ENCODE results near the gene APBA2.

Gene APBA2

DNA sequence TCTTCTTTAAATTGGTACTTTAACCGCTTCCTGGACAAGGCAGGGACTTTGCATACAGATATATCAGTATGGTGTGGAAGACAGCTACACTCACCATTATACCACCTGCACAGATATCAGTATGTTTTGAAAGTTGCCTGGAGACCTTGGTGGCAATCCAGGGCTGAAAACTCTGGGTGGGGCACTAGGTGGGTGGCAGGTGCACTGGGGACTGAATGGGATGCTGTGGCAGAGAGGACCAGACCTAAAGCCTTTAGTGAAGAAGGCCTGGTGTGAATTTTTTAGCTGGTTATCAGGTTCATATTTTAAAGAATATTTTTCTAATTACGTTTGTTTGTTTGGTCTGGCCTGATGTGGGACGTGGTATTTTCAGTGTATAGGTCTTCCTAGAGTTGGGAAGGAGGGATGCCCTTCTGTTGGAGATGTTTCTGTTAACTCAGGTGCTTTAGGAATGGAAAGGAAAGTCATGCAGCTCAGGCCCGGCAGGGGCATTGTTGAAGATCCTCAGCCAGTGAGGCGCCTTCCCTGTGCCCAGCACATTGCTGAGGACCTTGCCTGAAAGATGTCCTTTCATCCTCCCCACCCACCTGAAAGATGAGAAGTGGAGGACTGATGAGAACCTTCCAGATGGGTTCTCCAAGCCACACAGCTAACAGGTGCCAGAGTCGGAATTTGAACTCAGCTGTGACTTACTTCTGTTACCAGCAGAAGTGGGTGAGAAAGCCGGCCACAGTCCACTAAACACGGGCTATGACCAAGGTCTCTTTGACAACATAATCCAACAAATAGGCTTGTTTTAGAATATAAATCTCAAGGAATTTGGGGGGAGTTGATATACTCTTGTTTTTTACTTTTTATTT, 77.3 kb downstream of the APBA2 start:
- Histone ChIP-seq H3K27ac (ENCODE audit: low read depth, low read length) (no peak overlapping the region), H3K27me3 (ENCODE audit: control insufficient read depth, insufficient read depth, low read length) (no peaks in the 10 kb centered on the region), H3K9ac (ENCODE audit: low read length) (no peak overlapping the region)

DNA sequence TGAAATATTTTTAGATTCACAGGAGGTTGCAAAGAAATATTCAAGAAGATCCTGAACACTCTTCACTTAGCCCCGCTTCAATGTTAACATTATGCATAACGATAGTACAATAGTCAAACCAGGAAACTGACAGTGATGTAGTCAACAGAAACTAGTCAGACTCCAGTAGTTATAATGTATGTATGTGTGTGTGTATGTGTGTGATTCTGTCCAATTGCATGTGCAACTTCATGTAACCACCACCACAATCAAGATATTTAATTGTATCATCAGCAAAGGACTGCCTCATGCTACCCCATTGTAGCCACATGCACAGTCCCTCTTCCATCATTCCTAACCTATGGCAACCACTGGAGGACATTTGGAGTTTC, 77.9 kb downstream of the APBA2 start:
- Histone ChIP-seq H3K9ac (ENCODE audit: low read length) (no peak overlapping the region), H3K9me3 (ENCODE audit: control insufficient read depth, insufficient read depth, low read depth, low read length) (no peaks in the 10 kb centered on the region), H3K4me3 (ENCODE audit: low read depth, low read length) (no peak overlapping the region)

More for the DNA sequence above, 77.3 kb downstream of the APBA2 start:
- Histone ChIP-seq H3K4me1 (ENCODE audit: control insufficient read depth, insufficient read depth, low read length) (no peaks in the 10 kb centered on the region), H3K4me3 (ENCODE audit: low read depth, low read length) (no peak overlapping the region), H3K9me3 (ENCODE audit: control insufficient read depth, insufficient read depth, low read depth, low read length) (no peaks in the 10 kb centered on the region), H3K36me3 (ENCODE audit: control insufficient read depth, insufficient read depth, low read length) (no peaks in the 10 kb centered on the region)

DNA sequence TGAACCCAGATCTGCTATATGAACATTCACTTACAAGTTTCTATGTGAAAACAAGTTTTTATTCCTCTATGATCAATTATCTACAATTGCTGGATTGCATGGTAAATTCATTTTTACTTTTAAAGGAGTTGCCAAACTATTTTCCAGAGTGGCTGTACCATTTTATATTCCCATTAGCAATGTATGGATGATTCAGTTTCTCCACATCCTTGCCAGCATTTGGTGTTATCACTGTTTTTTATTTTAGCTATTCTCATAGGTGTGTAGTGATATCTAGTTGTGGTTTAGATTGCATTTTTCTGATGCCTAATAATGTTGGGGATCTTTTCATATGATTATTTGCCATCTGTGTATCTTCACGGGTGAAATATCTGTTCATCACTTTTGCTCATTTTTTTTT, 78.3 kb downstream of the APBA2 start:
- no peaks in the 10 kb centered on the region for H3K27me3 ChIP-seq (ENCODE audit: control insufficient read depth, insufficient read depth, low read length)
- H3K4me1 ChIP-seq (ENCODE audit: control insufficient read depth, insufficient read depth, low read length) = no peaks in the 10 kb centered on the region
- H3K36me3 ChIP-seq (ENCODE audit: control insufficient read depth, insufficient read depth, low read length) = no peaks in the 10 kb centered on the region
- no peak overlapping the region for H3K4me3 ChIP-seq (ENCODE audit: low read depth, low read length)
- H3K27ac ChIP-seq (ENCODE audit: low read depth, low read length) = no peak overlapping the region
- H3K9ac ChIP-seq (ENCODE audit: low read length) = no peak overlapping the region
- no peaks in the 10 kb centered on the region for H3K9me3 ChIP-seq (ENCODE audit: control insufficient read depth, insufficient read depth, low read depth, low read length)

More for the DNA sequence above, 77.9 kb downstream of the APBA2 start:
- no peaks in the 10 kb centered on the region for H3K27me3 ChIP-seq (ENCODE audit: control insufficient read depth, insufficient read depth, low read length)
- H3K4me1 ChIP-seq (ENCODE audit: control insufficient read depth, insufficient read depth, low read length) = no peaks in the 10 kb centered on the region
- H3K36me3 ChIP-seq (ENCODE audit: control insufficient read depth, insufficient read depth, low read length) = no peaks in the 10 kb centered on the region
- H3K27ac ChIP-seq (ENCODE audit: low read depth, low read length) = no peak overlapping the region

DNA sequence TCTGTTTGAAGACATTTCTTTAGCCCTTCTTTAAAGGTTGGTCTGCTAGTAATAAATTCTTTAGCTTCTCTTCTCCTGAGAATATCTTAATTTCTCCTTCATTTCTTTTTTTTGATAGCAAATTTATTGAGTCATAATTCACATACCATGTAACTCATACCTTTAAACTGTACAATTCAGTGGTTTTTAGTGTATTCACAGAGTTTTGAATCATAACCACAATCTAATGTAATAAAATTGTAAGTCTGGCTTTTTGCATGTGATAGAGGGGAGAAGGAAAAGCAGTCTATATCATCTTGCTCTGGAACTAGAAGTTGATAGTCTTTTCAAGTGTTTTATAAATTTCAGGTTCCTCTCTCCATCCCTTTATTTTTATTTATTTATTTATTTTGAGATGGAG, 81.3 kb downstream of the APBA2 start:
- Histone ChIP-seq H3K36me3 (ENCODE audit: control insufficient read depth, insufficient read depth, low read length) (no peaks in the 10 kb centered on the region), H3K9me3 (ENCODE audit: control insufficient read depth, insufficient read depth, low read depth, low read length) (no peaks in the 10 kb centered on the region), H3K9ac (ENCODE audit: low read length) (no peak overlapping the region), H3K4me3 (ENCODE audit: low read depth, low read length) (no peak overlapping the region), H3K27ac (ENCODE audit: low read depth, low read length) (no peak overlapping the region), H3K27me3 (ENCODE audit: control insufficient read depth, insufficient read depth, low read length) (no peaks in the 10 kb centered on the region), H3K4me1 (ENCODE audit: control insufficient read depth, insufficient read depth, low read length) (no peaks in the 10 kb centered on the region)

DNA sequence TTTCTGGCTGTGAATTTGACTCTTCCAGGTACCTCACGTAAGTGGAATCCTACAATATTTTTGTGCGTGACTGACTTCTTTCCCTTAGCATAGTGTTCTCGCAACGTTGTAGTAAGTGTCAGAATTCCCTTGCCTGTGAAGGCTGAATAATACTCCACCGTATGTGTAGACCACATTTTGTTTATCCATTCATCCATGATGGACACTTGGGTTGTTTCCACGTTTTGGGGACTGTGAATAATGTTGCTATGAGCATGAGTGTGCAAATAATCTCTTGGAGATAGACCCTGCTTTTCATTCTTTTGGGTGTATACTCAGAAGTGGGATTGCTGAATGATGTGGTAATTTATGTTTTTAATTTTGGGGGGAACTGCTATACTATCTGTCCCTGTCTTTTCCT, 82.2 kb downstream of the APBA2 start:
- no peaks in the 10 kb centered on the region for H3K9me3 ChIP-seq (ENCODE audit: control insufficient read depth, insufficient read depth, low read depth, low read length)
- H3K27me3 ChIP-seq (ENCODE audit: control insufficient read depth, insufficient read depth, low read length) = no peaks in the 10 kb centered on the region
- H3K4me3 ChIP-seq (ENCODE audit: low read depth, low read length) = no peak overlapping the region
- no peak overlapping the region for H3K9ac ChIP-seq (ENCODE audit: low read length)
- no peak overlapping the region for H3K27ac ChIP-seq (ENCODE audit: low read depth, low read length)
- no peaks in the 10 kb centered on the region for H3K36me3 ChIP-seq (ENCODE audit: control insufficient read depth, insufficient read depth, low read length)
- no peaks in the 10 kb centered on the region for H3K4me1 ChIP-seq (ENCODE audit: control insufficient read depth, insufficient read depth, low read length)

DNA sequence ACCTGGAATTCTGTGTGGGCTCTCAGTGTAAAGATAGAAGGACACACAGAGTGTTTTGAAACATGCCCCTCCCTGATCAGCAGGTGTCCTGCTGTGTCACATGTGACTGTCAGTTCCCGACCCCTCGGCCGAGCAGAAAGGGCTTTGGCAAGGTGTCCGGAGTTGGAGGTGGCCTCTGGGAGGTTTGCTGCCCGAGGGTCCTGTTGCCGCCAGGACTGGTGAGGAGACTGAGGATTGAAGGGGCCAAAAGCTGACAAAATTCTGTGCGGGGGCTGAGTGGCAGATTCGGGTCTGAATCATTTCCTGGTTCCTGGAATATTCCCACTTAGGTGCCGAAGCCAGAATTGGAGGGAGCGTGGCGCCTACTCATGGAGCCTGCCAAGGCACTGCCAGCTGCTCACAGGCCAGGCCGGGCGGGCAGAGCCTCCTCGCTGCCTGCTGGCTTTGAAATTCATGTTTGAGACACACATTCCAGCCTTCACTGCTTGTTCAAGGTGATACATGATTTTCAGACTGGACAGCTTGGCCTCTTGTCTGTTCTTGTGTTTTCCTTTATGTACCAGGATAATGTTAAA, 83.8 kb downstream of the APBA2 start:
- Histone ChIP-seq H3K9ac (ENCODE audit: low read length) (no peak overlapping the region), H3K4me1 (ENCODE audit: control insufficient read depth, insufficient read depth, low read length) (no peaks in the 10 kb centered on the region), H3K27ac (ENCODE audit: low read depth, low read length) (no peak overlapping the region), H3K9me3 (ENCODE audit: control insufficient read depth, insufficient read depth, low read depth, low read length) (no peaks in the 10 kb centered on the region), H3K36me3 (ENCODE audit: control insufficient read depth, insufficient read depth, low read length) (no peaks in the 10 kb centered on the region), H3K27me3 (ENCODE audit: control insufficient read depth, insufficient read depth, low read length) (no peaks in the 10 kb centered on the region), H3K4me3 (ENCODE audit: low read depth, low read length) (no peak overlapping the region)

DNA sequence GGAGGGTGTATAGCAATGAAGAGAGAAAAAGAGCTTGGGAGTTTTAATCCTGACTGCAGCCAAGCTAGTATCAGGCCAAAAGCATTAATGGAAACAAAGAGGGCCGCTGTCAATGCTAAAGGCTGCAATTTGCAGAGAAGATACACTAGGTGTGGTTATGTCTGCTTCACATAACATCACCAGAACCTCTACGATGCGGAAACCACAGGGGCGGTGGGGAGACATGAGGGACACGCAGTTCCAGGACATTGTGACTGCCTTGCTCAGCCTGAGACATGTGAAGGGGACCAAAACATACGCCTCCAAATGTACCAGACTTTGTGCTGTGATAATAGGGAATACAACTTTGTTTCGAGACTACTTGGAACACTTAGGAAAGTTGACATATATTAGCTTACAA, 88.4 kb downstream of the APBA2 start:
- Histone ChIP-seq H3K27me3 (ENCODE audit: control insufficient read depth, insufficient read depth, low read length) (no peaks in the 10 kb centered on the region), H3K9ac (ENCODE audit: low read length) (no peak overlapping the region), H3K36me3 (ENCODE audit: control insufficient read depth, insufficient read depth, low read length) (no peaks in the 10 kb centered on the region), H3K4me3 (ENCODE audit: low read depth, low read length) (no peak overlapping the region), H3K27ac (ENCODE audit: low read depth, low read length) (no peak overlapping the region), H3K9me3 (ENCODE audit: control insufficient read depth, insufficient read depth, low read depth, low read length) (no peaks in the 10 kb centered on the region), H3K4me1 (ENCODE audit: control insufficient read depth, insufficient read depth, low read length) (no peaks in the 10 kb centered on the region)

DNA sequence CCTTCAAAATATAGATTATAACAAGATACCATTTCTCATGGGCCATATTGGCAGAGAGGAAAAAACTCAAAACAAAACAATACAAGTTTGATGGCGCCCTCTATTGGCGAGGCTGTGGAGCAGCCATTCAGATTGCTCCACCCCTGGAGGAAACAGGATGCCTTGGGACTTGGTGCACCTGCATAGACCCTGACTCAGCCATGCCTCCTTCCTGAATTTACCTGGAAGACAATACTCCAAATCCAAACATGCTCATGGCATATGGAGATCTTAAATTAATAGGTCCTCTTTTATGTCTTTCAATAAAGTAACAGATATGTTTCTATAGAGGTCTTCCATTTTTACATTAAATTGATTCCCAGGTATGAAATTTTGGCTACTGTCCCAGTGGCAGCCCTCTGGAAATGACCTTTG, 90.0 kb downstream of the APBA2 start:
- Histone ChIP-seq H3K9ac (ENCODE audit: low read length) (no peak overlapping the region), H3K4me3 (ENCODE audit: low read depth, low read length) (no peak overlapping the region), H3K27me3 (ENCODE audit: control insufficient read depth, insufficient read depth, low read length) (no peaks in the 10 kb centered on the region), H3K27ac (ENCODE audit: low read depth, low read length) (no peak overlapping the region), H3K4me1 (ENCODE audit: control insufficient read depth, insufficient read depth, low read length) (no peaks in the 10 kb centered on the region), H3K36me3 (ENCODE audit: control insufficient read depth, insufficient read depth, low read length) (no peaks in the 10 kb centered on the region), H3K9me3 (ENCODE audit: control insufficient read depth, insufficient read depth, low read depth, low read length) (no peaks in the 10 kb centered on the region)

DNA sequence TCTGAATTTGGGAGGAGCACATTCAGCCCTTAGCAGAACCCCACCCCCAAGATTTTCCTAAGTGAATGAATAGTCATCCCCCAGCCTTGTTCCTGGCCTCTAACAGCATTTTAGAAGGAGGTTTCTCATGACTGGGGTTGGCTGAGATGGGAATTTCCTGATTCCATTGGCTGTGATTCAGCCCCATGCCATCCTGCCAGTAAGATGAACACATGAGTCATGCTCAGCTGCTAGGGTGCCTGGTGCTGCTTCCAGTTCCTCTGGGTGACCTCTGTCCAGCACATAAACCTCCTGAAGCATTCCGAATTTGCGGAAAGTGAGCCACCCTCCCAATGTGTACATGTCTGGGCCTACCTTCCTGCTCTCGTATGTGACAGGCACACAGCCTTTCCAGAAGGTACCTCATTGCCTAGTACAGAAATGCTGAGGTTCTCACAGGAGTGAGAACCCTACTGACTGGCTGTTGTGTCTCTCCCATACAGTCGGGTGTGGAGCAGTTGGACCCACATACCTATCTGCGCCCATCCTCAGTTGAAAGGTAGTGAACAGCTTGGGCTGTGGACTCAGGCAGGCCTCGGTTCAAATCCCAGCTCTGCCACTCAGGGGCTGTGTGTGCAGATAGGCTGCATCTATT, 91.7 kb downstream of the APBA2 start:
- H3K9ac ChIP-seq (ENCODE audit: low read length) = no peak overlapping the region
- no peak overlapping the region for H3K27ac ChIP-seq (ENCODE audit: low read depth, low read length)
- no peaks in the 10 kb centered on the region for H3K4me1 ChIP-seq (ENCODE audit: control insufficient read depth, insufficient read depth, low read length)
- no peak overlapping the region for H3K4me3 ChIP-seq (ENCODE audit: low read depth, low read length)
- H3K36me3 ChIP-seq (ENCODE audit: control insufficient read depth, insufficient read depth, low read length) = no peaks in the 10 kb centered on the region
- H3K9me3 ChIP-seq (ENCODE audit: control insufficient read depth, insufficient read depth, low read depth, low read length) = no peaks in the 10 kb centered on the region
- no peaks in the 10 kb centered on the region for H3K27me3 ChIP-seq (ENCODE audit: control insufficient read depth, insufficient read depth, low read length)

DNA sequence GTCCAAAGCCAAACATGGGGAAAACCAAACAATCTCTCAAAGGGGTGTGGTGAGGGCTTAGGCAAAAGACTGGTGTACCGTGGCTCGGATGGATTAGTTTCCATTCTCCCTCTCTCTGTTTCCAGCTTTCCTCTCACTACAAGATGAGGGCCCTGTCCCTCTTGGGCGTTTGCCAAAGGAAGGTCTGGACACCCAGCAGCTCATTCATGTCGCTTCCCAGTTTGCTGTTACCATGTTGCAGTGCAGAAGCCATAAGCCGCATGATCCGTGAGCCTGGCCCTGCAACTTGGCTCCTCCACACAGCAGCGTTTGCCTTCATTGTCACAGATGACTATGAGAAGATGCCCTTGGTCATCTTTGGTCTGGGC, 92.2 kb downstream of the APBA2 start:
- Histone ChIP-seq H3K4me1 (ENCODE audit: control insufficient read depth, insufficient read depth, low read length) (no peaks in the 10 kb centered on the region), H3K9ac (ENCODE audit: low read length) (no peak overlapping the region), H3K4me3 (ENCODE audit: low read depth, low read length) (no peak overlapping the region), H3K27me3 (ENCODE audit: control insufficient read depth, insufficient read depth, low read length) (no peaks in the 10 kb centered on the region), H3K27ac (ENCODE audit: low read depth, low read length) (no peak overlapping the region), H3K36me3 (ENCODE audit: control insufficient read depth, insufficient read depth, low read length) (no peaks in the 10 kb centered on the region), H3K9me3 (ENCODE audit: control insufficient read depth, insufficient read depth, low read depth, low read length) (no peaks in the 10 kb centered on the region)

DNA sequence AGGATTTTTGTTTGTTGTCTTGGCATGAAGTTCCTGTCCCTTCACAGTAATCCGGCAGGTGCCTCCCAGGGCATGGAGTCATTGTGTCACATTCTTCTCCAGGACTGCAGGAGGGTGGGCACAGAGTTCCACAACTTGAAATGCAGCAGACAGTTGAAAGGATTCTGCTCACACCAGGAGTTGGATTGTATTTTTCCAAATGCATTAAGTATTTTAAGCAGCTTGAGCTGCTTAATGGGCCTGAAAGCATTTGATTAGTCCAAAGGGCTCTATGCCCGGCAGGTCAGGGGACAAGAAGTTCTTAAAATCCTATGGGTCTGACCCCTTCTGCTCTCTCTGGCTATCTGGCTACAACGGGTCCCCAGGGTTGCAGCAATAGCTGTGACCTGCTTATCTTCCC, 92.9 kb downstream of the APBA2 start:
- H3K4me1 ChIP-seq (ENCODE audit: control insufficient read depth, insufficient read depth, low read length) = no peaks in the 10 kb centered on the region
- H3K4me3 ChIP-seq (ENCODE audit: low read depth, low read length) = no peak overlapping the region
- H3K9ac ChIP-seq (ENCODE audit: low read length) = no peak overlapping the region
- H3K27ac ChIP-seq (ENCODE audit: low read depth, low read length) = no peak overlapping the region
- no peaks in the 10 kb centered on the region for H3K9me3 ChIP-seq (ENCODE audit: control insufficient read depth, insufficient read depth, low read depth, low read length)
- no peaks in the 10 kb centered on the region for H3K36me3 ChIP-seq (ENCODE audit: control insufficient read depth, insufficient read depth, low read length)
- H3K27me3 ChIP-seq (ENCODE audit: control insufficient read depth, insufficient read depth, low read length) = no peaks in the 10 kb centered on the region
